ENCODE data around the gene OSTF1. TPM values are rescaled to one million over a fixed set of nuclear protein-coding genes. Genes with fewer than 3 reads are reported as not detected.

The OSTF1 gene
- 32.1 and 36.6 TPM in 2 replicates for total RNA-seq (2014; rRNA removed; shearing (Covaris generic))

- DNase-seq (ENCODE audit: low spot score): peak; percentile 96
Observed at GRCh38 chr9:75087824-75088645, at the start of gene OSTF1, which contains the start of gene NMRK1. Gene OSTF1 (plus strand): TSS chr9:75088514. CDS start chr9:75088693, 179 bp downstream. Gene NMRK1 (minus strand): TSS chr9:75088155. CDS start chr9:75083115, 5,040 bp downstream.

- no peak for DNase-seq (ENCODE audit: low spot score)
Observed at GRCh38 chr9:75039009-75039408, 49.3 kb upstream of the OSTF1 start.

GRCh38 chr9:75039801-75040200, 48.5 kb upstream of the OSTF1 start:
- no peak for DNase-seq (ENCODE audit: low spot score)

GRCh38 chr9:75041041-75041440, 47.3 kb upstream of the OSTF1 start:
- no peak for DNase-seq (ENCODE audit: low spot score)

GRCh38 chr9:75046725-75047345, 41.5 kb upstream of the OSTF1 start:
- no peak for DNase-seq (ENCODE audit: low spot score)

GRCh38 chr9:75047506-75047905, 40.8 kb upstream of the OSTF1 start:
- DNase-seq (ENCODE audit: low spot score): no peak

- no peak for DNase-seq (ENCODE audit: low spot score)
Observed at GRCh38 chr9:75051285-75051684, 37.0 kb upstream of the OSTF1 start.

GRCh38 chr9:75053869-75054268, 34.4 kb upstream of the OSTF1 start:
- no peak for DNase-seq (ENCODE audit: low spot score)

- no peak for DNase-seq (ENCODE audit: low spot score)
Observed at GRCh38 chr9:75054368-75055001, 33.8 kb upstream of the OSTF1 start.

- DNase-seq (ENCODE audit: low spot score): no peak
Observed at GRCh38 chr9:75061169-75061568, 27.1 kb upstream of the OSTF1 start.

- DNase-seq (ENCODE audit: low spot score): no peak
Observed at GRCh38 chr9:75063556-75064305, 24.6 kb upstream of the OSTF1 start.

GRCh38 chr9:75064307-75065025, 23.8 kb upstream of the OSTF1 start:
- DNase-seq (ENCODE audit: low spot score): no peak

GRCh38 chr9:75065510-75065909, 22.8 kb upstream of the OSTF1 start:
- no peak for DNase-seq (ENCODE audit: low spot score)

- no peak for DNase-seq (ENCODE audit: low spot score)
Observed at GRCh38 chr9:75067894-75068293, 20.4 kb upstream of the OSTF1 start.

GRCh38 chr9:75069171-75069570, 19.1 kb upstream of the OSTF1 start:
- DNase-seq (ENCODE audit: low spot score): no peak

- peak; percentile 94 for DNase-seq (ENCODE audit: low spot score)
Observed at GRCh38 chr9:75071530-75072122, 16.7 kb upstream of the OSTF1 start.

GRCh38 chr9:75072895-75073294, 15.4 kb upstream of the OSTF1 start:
- no peak for DNase-seq (ENCODE audit: low spot score)

- no peak for DNase-seq (ENCODE audit: low spot score)
Observed at GRCh38 chr9:75081632-75082031, 6.7 kb upstream of the OSTF1 start.

GRCh38 chr9:75083188-75083970, 4.9 kb upstream of the OSTF1 start:
- DNase-seq (ENCODE audit: low spot score): peak; percentile 73

Measured in HT-29 (cell line).